Activated CD4-positive, alpha-beta memory T cell treated with anti-CD3 and anti-CD28 coated beads for 36 hours (primary cell): ENCODE measurements around the gene TGFBR2. TPM values are rescaled to one million over a fixed set of nuclear protein-coding genes. Genes with fewer than 3 reads are reported as not detected.

ENCODE experiments used
- CTCF ChIA-PET: fragments of 350-600 bp; sonication (Branson Sonifier 250); formaldehyde crosslinking; loops from one replicate; lab custom pipeline; 2021; ENCODE audit warnings: antibody characterized with exemption, inconsistent platforms; lab: Charles Lee
- POLR2A ChIA-PET: fragments of 350-600 bp; sonication (Branson Sonifier 250); formaldehyde crosslinking; loops from one replicate; lab custom pipeline; 2021; ENCODE audit warnings: antibody characterized with exemption; lab: Charles Lee
- DNase-seq: peaks from one replicate; pipeline ENCODE4 v3.0.0-alpha.2; 2020
- H3K27ac Mint-ChIP-seq: one replicate; pipeline ENCODE4 v1.8.0; 2021; ENCODE audit warnings: mixed read lengths
- H3K27me3 Mint-ChIP-seq: one replicate; pipeline ENCODE4 v1.8.0; 2021; ENCODE audit warnings: mixed read lengths
- H3K36me3 Mint-ChIP-seq: one replicate; pipeline ENCODE4 v1.8.0; 2021; ENCODE audit warnings: mixed read lengths
- H3K4me1 Mint-ChIP-seq: one replicate; pipeline ENCODE4 v1.8.0; 2021; ENCODE audit warnings: low read depth, mixed read lengths
- H3K4me3 Mint-ChIP-seq: one replicate; pipeline ENCODE4 v1.8.0; 2021; ENCODE audit warnings: mild to moderate bottlenecking, mixed read lengths
- H3K9me3 Mint-ChIP-seq: one replicate; pipeline ENCODE4 v1.8.0; 2021; ENCODE audit warnings: mixed read lengths
- intact Hi-C: fragments of 100-400 bp; cut with micrococcal nuclease; formaldehyde crosslinking; loops from one replicate; pipeline ENCODE4 v1.15.1; 2023
- total RNA-seq, 2 experiments: library from RNA; stranded (reverse); gene quantifications; one replicate each; pipeline ENCODE4 v1.2.3, GENCODE V29; 2021

Gene TGFBR2
- total RNA-seq, 2 experiments from 2014 or later = 36.8 to 37.0 TPM

DNA sequence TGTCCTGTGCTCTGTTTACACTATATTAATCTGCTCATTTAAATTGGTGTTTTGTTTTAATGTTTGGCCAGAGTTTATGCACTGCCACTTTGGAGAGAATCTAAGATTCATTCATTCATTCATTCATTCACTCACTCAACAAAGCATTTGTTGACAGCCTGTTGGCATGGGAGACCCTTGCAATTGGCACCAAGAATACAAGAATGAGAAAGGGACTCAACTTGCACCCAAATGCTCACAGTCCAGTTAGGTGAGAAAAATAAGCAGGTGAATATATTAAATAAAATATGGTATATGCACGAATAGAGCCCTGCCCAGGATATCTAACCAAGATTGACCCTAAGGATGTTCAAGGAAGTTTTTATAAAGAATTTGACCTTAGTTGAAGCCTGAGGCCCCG lies 80.4 kb downstream of the TGFBR2 start:
- CTCF ChIA-PET = no interaction called here
- DNase-seq = no peak
- Mint-ChIP-seq H3K36me3 (peaks cover 58% of the 10 kb centered on the region), H3K27me3 (no peaks in the 10 kb centered on the region), H3K9me3 (no peaks in the 10 kb centered on the region), H3K4me1 (peaks cover 82% of the 10 kb centered on the region), H3K27ac (no peak overlapping the region), H3K4me3 (no peak overlapping the region)
- intact Hi-C loops = no loop called here
- POLR2A ChIA-PET = no interaction called here

DNA sequence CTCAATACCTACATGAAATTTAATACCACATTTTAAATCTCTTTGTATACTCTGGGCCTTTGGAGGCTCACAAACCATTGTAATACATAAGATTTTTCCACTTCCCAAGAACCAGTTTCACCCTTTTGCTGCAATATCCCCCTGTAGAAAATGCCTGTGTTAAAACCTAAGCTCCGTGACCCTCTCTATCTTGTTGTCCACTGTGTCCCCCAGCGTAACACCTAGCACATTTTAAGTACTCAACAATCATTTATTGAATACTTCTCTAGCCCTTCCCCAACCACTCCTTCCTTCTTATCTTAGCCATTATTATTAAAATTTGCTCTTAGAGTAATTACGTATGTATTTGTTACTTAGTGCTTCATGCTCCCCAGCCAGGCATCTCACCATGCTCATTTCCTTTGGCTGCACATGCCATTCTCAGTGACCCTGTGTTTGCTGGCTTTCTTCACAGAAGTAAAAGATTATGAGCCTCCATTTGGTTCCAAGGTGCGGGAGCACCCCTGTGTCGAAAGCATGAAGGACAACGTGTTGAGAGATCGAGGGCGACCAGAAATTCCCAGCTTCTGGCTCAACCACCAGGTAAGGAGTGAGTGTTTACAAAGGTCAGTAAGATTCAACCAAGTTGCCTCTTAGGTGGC lies 81.6 kb downstream of the TGFBR2 start:
- intact Hi-C loops = no loop called here

DNA sequence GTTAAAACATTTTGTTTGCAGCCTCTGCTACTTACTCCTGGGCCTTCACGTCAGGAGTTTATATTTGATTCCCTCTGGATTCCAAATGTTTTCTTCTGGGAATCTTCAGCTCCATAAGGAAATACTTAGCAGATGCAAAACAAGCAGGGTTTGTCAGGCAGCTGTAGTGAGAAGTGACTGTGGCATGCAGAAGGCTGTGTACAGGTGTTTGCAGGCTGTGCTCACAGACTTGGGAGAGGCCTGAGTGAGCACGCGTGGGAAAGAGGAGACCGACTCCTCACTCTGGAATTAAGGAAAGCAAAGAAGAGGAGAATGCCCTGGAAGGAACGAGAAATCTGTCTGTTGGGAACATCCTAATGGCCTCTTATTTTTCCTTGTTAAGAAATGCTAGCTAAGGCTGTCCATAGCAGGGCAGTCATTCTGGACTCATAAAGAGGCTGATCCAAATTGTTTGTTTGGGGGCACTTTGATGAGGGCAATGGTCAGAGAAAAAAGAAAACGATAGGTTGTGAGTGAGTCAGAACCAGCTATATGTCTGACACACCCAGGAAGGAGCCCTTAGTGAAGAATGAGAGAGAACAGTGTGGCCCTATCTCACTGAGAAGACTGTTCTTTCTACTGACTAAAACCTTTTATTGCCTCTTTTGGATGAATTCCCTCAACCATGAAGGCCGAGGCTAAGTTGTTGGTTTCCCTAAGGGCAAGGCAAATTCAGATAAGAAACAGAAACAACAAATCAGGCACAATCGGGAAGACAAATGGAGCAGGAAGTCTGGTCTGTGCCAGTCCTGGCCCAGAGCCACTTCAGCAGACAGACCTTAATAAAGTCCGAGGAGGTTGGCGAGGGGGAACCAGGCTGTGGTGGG lies 82.6 kb downstream of the TGFBR2 start:
- peak overlapping the region; percentile 76 for H3K27ac Mint-ChIP-seq
- no peak overlapping the region for H3K4me3 Mint-ChIP-seq
- no peaks in the 10 kb centered on the region for H3K9me3 Mint-ChIP-seq
- intact Hi-C loops = no loop called here
- peaks cover 77% of the 10 kb centered on the region for H3K4me1 Mint-ChIP-seq
- ChIA-PET POLR2A (interaction anchor here (1.0 kb wide), 1 partner anchor 58 kb away, joined by 3 read pairs; no protein-coding TSS in a partner anchor), CTCF (interaction anchor here (1.0 to 1.4 kb wide), 3 partner anchors 50 to 490 kb away, joined by 3 to 4 read pairs (median 3); no protein-coding TSS in a partner anchor)
- H3K27me3 Mint-ChIP-seq = no peaks in the 10 kb centered on the region
- H3K36me3 Mint-ChIP-seq = peaks cover 65% of the 10 kb centered on the region
- DNase-seq = no peak

More for the DNA sequence above, 81.6 kb downstream of the TGFBR2 start:
- Mint-ChIP-seq H3K4me1 (peaks cover 81% of the 10 kb centered on the region), H3K36me3 (peaks cover 64% of the 10 kb centered on the region), H3K4me3 (no peak overlapping the region), H3K27ac (peak overlapping the region; percentile 25), H3K9me3 (no peaks in the 10 kb centered on the region), H3K27me3 (no peaks in the 10 kb centered on the region)
- CTCF ChIA-PET = interaction anchor here (1.0 to 1.4 kb wide), 3 partner anchors 49 to 489 kb away, joined by 3 to 4 read pairs (median 3); no protein-coding TSS in a partner anchor
- POLR2A ChIA-PET = no interaction called here
- DNase-seq = no peak

DNA sequence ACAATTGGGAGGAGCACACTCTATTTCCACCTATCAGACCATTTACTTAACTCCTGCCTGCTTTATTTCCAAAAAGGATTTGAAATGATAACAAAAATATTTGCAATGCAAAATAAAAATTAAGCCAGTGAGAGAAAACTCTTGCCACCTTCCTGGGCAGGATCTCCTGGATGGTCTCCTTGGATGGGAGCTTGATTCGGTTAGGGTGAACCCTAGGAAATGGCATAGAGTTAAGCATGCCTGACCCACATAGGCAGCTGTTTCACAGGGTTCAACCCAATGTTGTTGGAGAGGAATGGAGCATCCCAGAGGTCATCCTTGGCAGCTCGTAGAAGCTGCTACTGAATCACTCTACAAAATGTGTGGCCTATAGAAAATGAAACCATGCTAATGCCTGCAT lies 83.8 kb downstream of the TGFBR2 start:
- H3K4me1 Mint-ChIP-seq = peaks cover 69% of the 10 kb centered on the region
- H3K4me3 Mint-ChIP-seq = no peak overlapping the region
- H3K36me3 Mint-ChIP-seq = peaks cover 68% of the 10 kb centered on the region
- ChIA-PET CTCF (no interaction called here), POLR2A (no interaction called here)
- no peaks in the 10 kb centered on the region for H3K27me3 Mint-ChIP-seq
- no peaks in the 10 kb centered on the region for H3K9me3 Mint-ChIP-seq
- intact Hi-C loops = loop anchor here (5.0 kb wide), 3 partner anchors 33 to 493 kb away; no protein-coding TSS in a partner anchor
- peak overlapping the region; percentile 1 for H3K27ac Mint-ChIP-seq
- no peak for DNase-seq

DNA sequence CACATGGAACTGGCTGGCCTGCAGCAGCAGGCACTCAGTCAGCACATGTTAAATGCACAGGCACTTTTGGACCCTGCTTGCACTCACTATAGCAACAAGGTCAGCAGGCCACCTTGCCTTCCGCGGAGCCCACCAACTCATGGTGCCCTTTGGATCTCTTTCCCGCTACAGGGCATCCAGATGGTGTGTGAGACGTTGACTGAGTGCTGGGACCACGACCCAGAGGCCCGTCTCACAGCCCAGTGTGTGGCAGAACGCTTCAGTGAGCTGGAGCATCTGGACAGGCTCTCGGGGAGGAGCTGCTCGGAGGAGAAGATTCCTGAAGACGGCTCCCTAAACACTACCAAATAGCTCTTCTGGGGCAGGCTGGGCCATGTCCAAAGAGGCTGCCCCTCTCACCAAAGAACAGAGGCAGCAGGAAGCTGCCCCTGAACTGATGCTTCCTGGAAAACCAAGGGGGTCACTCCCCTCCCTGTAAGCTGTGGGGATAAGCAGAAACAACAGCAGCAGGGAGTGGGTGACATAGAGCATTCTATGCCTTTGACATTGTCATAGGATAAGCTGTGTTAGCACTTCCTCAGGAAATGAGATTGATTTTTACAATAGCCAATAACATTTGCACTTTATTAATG lies 85.0 kb downstream of the TGFBR2 start:
- ChIA-PET CTCF (interaction anchor here (0.7 to 3.5 kb wide), 7 partner anchors 14 to 678 kb away, joined by 3 to 18 read pairs (median 4); no protein-coding TSS in a partner anchor), POLR2A (interaction anchor here (0.5 kb wide), 1 partner anchor 12 kb away, joined by 3 read pairs; no protein-coding TSS in a partner anchor)
- H3K27me3 Mint-ChIP-seq = no peaks in the 10 kb centered on the region
- H3K4me3 Mint-ChIP-seq = no peak overlapping the region
- peak overlapping the region; percentile 1 for H3K27ac Mint-ChIP-seq
- intact Hi-C loops = loop anchor here (5.0 kb wide), 3 partner anchors 34 to 494 kb away; no protein-coding TSS in a partner anchor
- peaks cover 63% of the 10 kb centered on the region for H3K4me1 Mint-ChIP-seq
- no peak for DNase-seq
- peaks cover 73% of the 10 kb centered on the region for H3K36me3 Mint-ChIP-seq
- H3K9me3 Mint-ChIP-seq = no peaks in the 10 kb centered on the region

DNA sequence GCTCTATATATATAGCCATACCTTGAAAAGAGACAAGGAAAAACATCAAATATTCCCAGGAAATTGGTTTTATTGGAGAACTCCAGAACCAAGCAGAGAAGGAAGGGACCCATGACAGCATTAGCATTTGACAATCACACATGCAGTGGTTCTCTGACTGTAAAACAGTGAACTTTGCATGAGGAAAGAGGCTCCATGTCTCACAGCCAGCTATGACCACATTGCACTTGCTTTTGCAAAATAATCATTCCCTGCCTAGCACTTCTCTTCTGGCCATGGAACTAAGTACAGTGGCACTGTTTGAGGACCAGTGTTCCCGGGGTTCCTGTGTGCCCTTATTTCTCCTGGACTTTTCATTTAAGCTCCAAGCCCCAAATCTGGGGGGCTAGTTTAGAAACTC lies 85.5 kb downstream of the TGFBR2 start:
- ChIA-PET CTCF (interaction anchor here (1.0 to 3.5 kb wide), 8 partner anchors 15 to 679 kb away, joined by 3 to 27 read pairs (median 4); no protein-coding TSS in a partner anchor), POLR2A (no interaction called here)
- intact Hi-C loops = loop anchor here (2.0 to 5.0 kb wide), 4 partner anchors 35 to 579 kb away; no protein-coding TSS in a partner anchor
- Mint-ChIP-seq H3K4me3 (no peak overlapping the region), H3K4me1 (peaks cover 58% of the 10 kb centered on the region), H3K9me3 (no peaks in the 10 kb centered on the region), H3K36me3 (peaks cover 71% of the 10 kb centered on the region), H3K27ac (no peak overlapping the region), H3K27me3 (no peaks in the 10 kb centered on the region)
- DNase-seq = no peak

DNA sequence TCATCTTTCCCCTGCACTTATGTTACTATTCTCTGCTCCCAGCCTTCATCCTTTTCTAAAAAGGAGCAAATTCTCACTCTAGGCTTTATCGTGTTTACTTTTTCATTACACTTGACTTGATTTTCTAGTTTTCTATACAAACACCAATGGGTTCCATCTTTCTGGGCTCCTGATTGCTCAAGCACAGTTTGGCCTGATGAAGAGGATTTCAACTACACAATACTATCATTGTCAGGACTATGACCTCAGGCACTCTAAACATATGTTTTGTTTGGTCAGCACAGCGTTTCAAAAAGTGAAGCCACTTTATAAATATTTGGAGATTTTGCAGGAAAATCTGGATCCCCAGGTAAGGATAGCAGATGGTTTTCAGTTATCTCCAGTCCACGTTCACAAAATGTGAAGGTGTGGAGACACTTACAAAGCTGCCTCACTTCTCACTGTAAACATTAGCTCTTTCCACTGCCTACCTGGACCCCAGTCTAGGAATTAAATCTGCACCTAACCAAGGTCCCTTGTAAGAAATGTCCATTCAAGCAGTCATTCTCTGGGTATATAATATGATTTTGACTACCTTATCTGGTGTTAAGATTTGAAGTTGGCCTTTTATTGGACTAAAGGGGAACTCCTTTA lies 86.2 kb downstream of the TGFBR2 start:
- POLR2A ChIA-PET = interaction anchor here (1.0 kb wide), 1 partner anchor 72 kb away, joined by 3 read pairs; no protein-coding TSS in a partner anchor
- Mint-ChIP-seq H3K36me3 (peaks cover 71% of the 10 kb centered on the region), H3K9me3 (no peaks in the 10 kb centered on the region), H3K4me1 (peaks cover 53% of the 10 kb centered on the region), H3K4me3 (no peak overlapping the region), H3K27ac (peak overlapping the region; percentile 15), H3K27me3 (no peaks in the 10 kb centered on the region)
- CTCF ChIA-PET = interaction anchor here (0.6 to 3.5 kb wide), 46 partner anchors 8 to 680 kb away, joined by 3 to 27 read pairs (median 4); partner anchors contain the start of gene TGFBR2
- no peak for DNase-seq
- intact Hi-C loops = loop anchor here (1.0 to 5.0 kb wide), 5 partner anchors 35 to 650 kb away; no protein-coding TSS in a partner anchor

DNA sequence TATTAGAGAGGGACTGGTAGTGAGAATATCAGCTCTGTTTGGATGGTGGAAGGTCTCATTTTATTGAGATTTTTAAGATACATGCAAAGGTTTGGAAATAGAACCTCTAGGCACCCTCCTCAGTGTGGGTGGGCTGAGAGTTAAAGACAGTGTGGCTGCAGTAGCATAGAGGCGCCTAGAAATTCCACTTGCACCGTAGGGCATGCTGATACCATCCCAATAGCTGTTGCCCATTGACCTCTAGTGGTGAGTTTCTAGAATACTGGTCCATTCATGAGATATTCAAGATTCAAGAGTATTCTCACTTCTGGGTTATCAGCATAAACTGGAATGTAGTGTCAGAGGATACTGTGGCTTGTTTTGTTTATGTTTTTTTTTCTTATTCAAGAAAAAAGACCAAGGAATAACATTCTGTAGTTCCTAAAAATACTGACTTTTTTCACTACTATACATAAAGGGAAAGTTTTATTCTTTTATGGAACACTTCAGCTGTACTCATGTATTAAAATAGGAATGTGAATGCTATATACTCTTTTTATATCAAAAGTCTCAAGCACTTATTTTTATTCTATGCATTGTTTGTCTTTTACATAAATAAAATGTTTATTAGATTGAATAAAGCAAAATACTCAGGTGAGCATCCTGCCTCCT lies 87.2 kb downstream of the TGFBR2 start:
- ChIA-PET POLR2A (interaction anchor here (1.0 kb wide), 1 partner anchor 73 kb away, joined by 3 read pairs; no protein-coding TSS in a partner anchor), CTCF (interaction anchor here (0.6 to 3.5 kb wide), 52 partner anchors 8 to 681 kb away, joined by 3 to 27 read pairs (median 4); partner anchors contain the start of gene TGFBR2)
- no peak overlapping the region for H3K4me3 Mint-ChIP-seq
- no peaks in the 10 kb centered on the region for H3K27me3 Mint-ChIP-seq
- intact Hi-C loops = loop anchor here (1.0 to 5.0 kb wide), 5 partner anchors 36 to 651 kb away; no protein-coding TSS in a partner anchor
- H3K27ac Mint-ChIP-seq = peak overlapping the region; percentile 35
- DNase-seq = peak; percentile 44
- peaks cover 65% of the 10 kb centered on the region for H3K36me3 Mint-ChIP-seq
- peaks cover 43% of the 10 kb centered on the region for H3K4me1 Mint-ChIP-seq
- no peaks in the 10 kb centered on the region for H3K9me3 Mint-ChIP-seq

DNA sequence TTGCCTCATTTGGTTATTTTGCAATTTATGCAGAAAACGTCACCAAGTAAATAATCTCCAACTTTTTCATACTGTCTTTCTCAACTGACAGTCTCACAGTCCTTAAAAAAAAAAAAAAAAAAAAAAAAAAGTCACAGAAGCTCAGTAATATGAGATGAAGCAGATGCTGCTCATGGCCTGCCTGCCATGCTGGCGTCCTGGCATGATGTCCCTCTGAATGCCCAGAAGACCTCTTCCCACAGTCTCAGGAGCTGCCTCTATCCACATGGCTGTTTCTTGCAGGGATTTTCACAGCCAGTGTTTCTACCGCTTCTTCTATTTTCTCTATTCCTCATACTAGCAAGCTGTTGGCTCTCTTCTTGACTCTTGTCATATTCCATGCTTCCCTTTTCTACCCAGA lies 87.7 kb downstream of the TGFBR2 start:
- ChIA-PET CTCF (interaction anchor here (0.7 to 3.5 kb wide), 25 partner anchors 22 to 682 kb away, joined by 3 to 27 read pairs (median 5); partner anchors contain the start of gene TGFBR2), POLR2A (no interaction called here)
- no peak overlapping the region for H3K27ac Mint-ChIP-seq
- no peak overlapping the region for H3K4me3 Mint-ChIP-seq
- no peaks in the 10 kb centered on the region for H3K9me3 Mint-ChIP-seq
- no peaks in the 10 kb centered on the region for H3K27me3 Mint-ChIP-seq
- intact Hi-C loops = loop anchor here (5.0 kb wide), 3 partner anchors 37 to 497 kb away; no protein-coding TSS in a partner anchor
- peaks cover 37% of the 10 kb centered on the region for H3K4me1 Mint-ChIP-seq
- peaks cover 64% of the 10 kb centered on the region for H3K36me3 Mint-ChIP-seq
- no peak for DNase-seq

DNA sequence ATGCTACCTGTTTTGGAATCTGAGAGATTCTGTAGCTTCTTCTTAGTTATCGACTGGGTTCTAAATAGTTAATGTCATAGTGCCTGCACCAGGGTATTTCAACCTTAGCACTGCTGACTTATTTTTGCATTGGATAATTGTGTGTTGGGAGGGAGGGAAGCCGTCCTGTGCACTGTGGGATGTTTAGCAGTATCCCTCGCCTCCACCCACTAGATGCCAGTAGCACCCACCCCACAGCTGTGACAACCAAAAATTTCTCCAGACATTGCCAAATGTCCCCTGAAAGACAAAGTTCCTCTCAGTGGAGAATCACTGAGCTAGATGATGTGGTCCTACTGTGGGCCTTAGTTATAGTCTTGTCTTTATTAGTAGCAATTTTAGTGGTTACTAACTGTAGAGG lies 88.3 kb downstream of the TGFBR2 start:
- no peaks in the 10 kb centered on the region for H3K27me3 Mint-ChIP-seq
- H3K27ac Mint-ChIP-seq = no peak overlapping the region
- H3K9me3 Mint-ChIP-seq = no peaks in the 10 kb centered on the region
- ChIA-PET CTCF (interaction anchor here (0.7 to 3.5 kb wide), 12 partner anchors 23 to 652 kb away, joined by 3 to 27 read pairs (median 6); partner anchors contain the start of gene TGFBR2), POLR2A (no interaction called here)
- intact Hi-C loops = loop anchor here (5.0 kb wide), 3 partner anchors 37 to 497 kb away; no protein-coding TSS in a partner anchor
- H3K4me1 Mint-ChIP-seq = peaks cover 34% of the 10 kb centered on the region
- no peak overlapping the region for H3K4me3 Mint-ChIP-seq
- no peak for DNase-seq
- H3K36me3 Mint-ChIP-seq = peaks cover 64% of the 10 kb centered on the region
